HEK293 (cell line): Measurements from ENCODE around the gene PTPN9.

Source experiments
- CTCF ChIP-seq: fragments of 450-650 bp; formaldehyde crosslinking; IDR thresholded peaks from 2 replicates; pipeline ENCODE4 v1.5.1; 2016; ENCODE audit warnings: missing biosample characterization, missing genetic modification characterization
- KLF7 ChIP-seq: fragments of 450-650 bp; formaldehyde crosslinking; IDR thresholded peaks from 2 replicates; pipeline ENCODE4 v1.5.1; 2016; ENCODE audit warnings: missing biosample characterization, missing genetic modification characterization, borderline replicate concordance
- MZF1 ChIP-seq: fragments of 450-650 bp; formaldehyde crosslinking; IDR thresholded peaks from 2 replicates; pipeline ENCODE4 v1.5.1; 2017; ENCODE audit warnings: missing biosample characterization, missing genetic modification characterization, borderline replicate concordance
- ZNF24 ChIP-seq: fragments of 450-650 bp; formaldehyde crosslinking; IDR thresholded peaks from 2 replicates; pipeline ENCODE4 v1.5.1; 2016; ENCODE audit warnings: missing biosample characterization, missing genetic modification characterization
- ZNF639 ChIP-seq: fragments of 450-650 bp; formaldehyde crosslinking; IDR thresholded peaks from 2 replicates; pipeline ENCODE4 v1.5.1; 2016; ENCODE audit warnings: missing biosample characterization, missing genetic modification characterization
- ZNF792 ChIP-seq: fragments of 450-650 bp; formaldehyde crosslinking; IDR thresholded peaks from 2 replicates; pipeline ENCODE4 v1.5.1; 2016; ENCODE audit warnings: missing biosample characterization, missing genetic modification characterization

GRCh38 chr15:75578948-75579920 is at the start of gene PTPN9:
- TF ChIP-seq CTCF = peak; percentile 79
- no peak for TF ChIP-seq ZNF792 (tag by site-specific recombination)
- TF ChIP-seq ZNF24 = no peak
- TF ChIP-seq KLF7 = no peak
- TF ChIP-seq ZNF639 (tag by site-specific recombination) = no peak
- TF ChIP-seq MZF1 (tag by site-specific recombination) = peak; percentile 27; the same call in 1 of the 2 replicates
